ENCODE results near the gene STARD10. TPM values are rescaled to one million over a fixed set of nuclear protein-coding genes. Genes with fewer than 3 reads are reported as not detected.

STARD10 gene
- total and polyA plus RNA-seq, 7 donors, result 29.9 to 900 (median 60.1) TPM

- H3K36me3 ChIP-seq, result peaks cover 0 to 12% (median 4%) of the 10 kb centered on the region in 4 donors
- peak overlapping the region in 3 of 4 donors; percentile 58 to 82 (median 66) for H3K4me3 ChIP-seq
- 54% methylated on average over 3 of the region's 3 CpGs for WGBS, 2 donors
- H3K27me3 ChIP-seq, result no peaks in the 10 kb centered on the region
- peaks cover 0 to 73% (median 58%) of the 10 kb centered on the region in 4 donors for H3K4me1 ChIP-seq
- H3K9me3 ChIP-seq, result no peaks in the 10 kb centered on the region
- peak overlapping the region; percentile 42 to 89 (median 85) for H3K27ac ChIP-seq
- DNase-seq, result no peak
- intact Hi-C loops (cut with DNase I), result loop anchor here (10.0 kb wide), 1 partner anchor 425 kb away; the partner anchor contains the start of gene FCHSD2
- no peak for TF ChIP-seq CTCF (IDR thresholded peaks at IDR 0.05)
- no peak for TF ChIP-seq POLR2AphosphoS5 (IDR thresholded peaks at IDR 0.05)
- no peak for TF ChIP-seq EP300 (IDR thresholded peaks at IDR 0.05)
- TF ChIP-seq POLR2A (IDR thresholded peaks at IDR 0.05), result no peak
Observed at GRCh38 chr11:72720047-72720446, 73.8 kb downstream of the STARD10 start.

- H3K4me3 ChIP-seq, result peak overlapping the region in 2 of 4 donors; percentile 6 to 82
- DNase-seq, result no peak
- no peak for TF ChIP-seq POLR2A (IDR thresholded peaks at IDR 0.05)
- no peak for TF ChIP-seq CTCF (IDR thresholded peaks at IDR 0.05)
- no peak for TF ChIP-seq EP300 (IDR thresholded peaks at IDR 0.05)
- TF ChIP-seq POLR2AphosphoS5 (IDR thresholded peaks at IDR 0.05), result no peak
- peaks cover 0 to 12% (median 4%) of the 10 kb centered on the region in 4 donors for H3K36me3 ChIP-seq
- H3K4me1 ChIP-seq, result peaks cover 0 to 71% (median 55%) of the 10 kb centered on the region in 4 donors
- no peaks in the 10 kb centered on the region for H3K9me3 ChIP-seq
- no peaks in the 10 kb centered on the region for H3K27me3 ChIP-seq
- H3K27ac ChIP-seq, result peak overlapping the region; percentile 42 to 89 (median 85)
- intact Hi-C loops (cut with DNase I), result no loop called here
- WGBS, 2 donors, result 81% methylated on average over 4 of the region's 4 CpGs
Observed at GRCh38 chr11:72719551-72719950, 74.3 kb downstream of the STARD10 start.

- H3K4me3 ChIP-seq, result no peak overlapping the region
- no peaks in the 10 kb centered on the region for H3K9me3 ChIP-seq
- intact Hi-C loops (cut with DNase I), result no loop called here
- WGBS, 2 donors, result 35 to 46% methylated on average over 2 of the region's 2 CpGs
- H3K4me1 ChIP-seq, result peaks cover 0 to 69% (median 55%) of the 10 kb centered on the region in 4 donors
- TF ChIP-seq CTCF (IDR thresholded peaks at IDR 0.05) (no peak), POLR2AphosphoS5 (IDR thresholded peaks at IDR 0.05) (peak in 2 of 4 donors; percentile 21 to 46), POLR2A (IDR thresholded peaks at IDR 0.05) (no peak), EP300 (IDR thresholded peaks at IDR 0.05) (no peak)
- H3K27ac ChIP-seq, result peak overlapping the region in 3 of 4 donors; percentile 42 to 89 (median 87)
- H3K36me3 ChIP-seq, result peaks cover 0 to 12% (median 4%) of the 10 kb centered on the region in 4 donors
- no peak for DNase-seq
- no peaks in the 10 kb centered on the region for H3K27me3 ChIP-seq
Observed at GRCh38 chr11:72719144-72719543, 74.7 kb downstream of the STARD10 start.

GRCh38 chr11:72718101-72718501 lies 75.7 kb downstream of the STARD10 start:
- Histone ChIP-seq H3K4me3 (no peak overlapping the region), H3K9me3 (no peaks in the 10 kb centered on the region), H3K4me1 (peaks cover 0 to 66% (median 53%) of the 10 kb centered on the region in 4 donors), H3K27me3 (no peaks in the 10 kb centered on the region), H3K27ac (no peak overlapping the region), H3K36me3 (peaks cover 0 to 12% (median 4%) of the 10 kb centered on the region in 4 donors)
- no peak for TF ChIP-seq CTCF (IDR thresholded peaks at IDR 0.05)
- intact Hi-C loops (cut with DNase I), result no loop called here
- no peak for DNase-seq
- WGBS, 2 donors, result 87% methylated on average over 9 of the region's 9 CpGs
